Fibroblast of mammary gland (primary cell): ENCODE data around the gene ZNF692.
"Not testable (repeated sequence)": the region's sequence is repeated elsewhere in the genome, so short reads cannot be mapped to it uniquely, and the experiment has no call there.

Experiments used
- DNase-seq: peaks from one replicate; pipeline ENCODE4 v3.0.0-alpha.2; 2010; ENCODE audit warnings: low read depth
- H3K4me3 ChIP-seq: 2 replicates; pipeline ENCODE4 v1.5.1; 2011; ENCODE audit warnings: low read depth, mild to moderate bottlenecking, low read length, moderate library complexity; ENCODE audit not compliant: control insufficient read depth
- CTCF ChIP-seq: conservative IDR thresholded peaks from 2 replicates; pipeline ENCODE4 v1.5.1; 2011; ENCODE audit warnings: low read depth, low read length, inconsistent platforms; ENCODE audit not compliant: control insufficient read depth, insufficient read depth

The ZNF692 gene

DNA sequence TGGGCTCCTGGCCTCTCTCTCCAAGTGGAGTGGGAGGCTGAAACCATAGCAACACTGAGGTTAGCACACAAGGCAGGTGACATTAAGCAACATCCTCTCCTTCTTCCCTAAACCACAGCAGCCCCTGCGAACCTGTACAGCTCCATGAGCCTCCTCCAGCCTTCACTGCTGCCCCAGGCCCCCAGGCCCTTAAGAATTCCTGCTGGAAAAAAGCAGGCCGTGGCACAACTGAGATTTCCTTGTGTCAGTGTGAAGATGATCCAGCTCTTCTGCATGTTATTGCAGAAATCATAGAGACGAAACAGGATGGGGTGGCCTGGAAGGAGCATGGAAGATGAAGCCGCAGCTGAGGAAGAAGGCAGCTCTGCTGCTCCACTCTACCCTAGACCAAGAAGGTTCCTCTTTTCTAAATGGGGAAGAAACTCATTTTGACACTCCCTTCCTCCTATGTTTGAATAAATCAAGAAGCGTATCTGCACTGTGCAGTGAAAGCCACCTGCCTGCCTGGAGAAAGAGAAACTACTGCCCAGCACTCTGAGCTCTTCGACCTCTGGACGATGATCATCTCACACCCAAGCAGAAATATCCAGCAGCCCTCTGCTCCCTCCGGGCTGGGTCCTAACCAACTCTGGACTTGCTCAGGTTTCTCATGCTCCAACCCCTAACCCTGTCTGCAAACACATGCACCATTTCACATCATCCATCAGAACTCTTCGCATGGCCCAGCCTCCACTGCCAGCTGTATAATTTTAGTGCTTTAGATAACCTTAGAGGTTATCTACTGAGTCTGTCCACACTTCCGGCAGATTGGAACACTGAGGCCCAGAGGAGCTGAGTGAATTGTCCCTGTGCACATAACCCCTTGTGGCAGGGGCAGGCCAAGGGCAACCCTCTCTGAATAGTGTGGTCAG, 53.9 kb downstream of the ZNF692 start:
- DNase-seq, result no peak
- TF ChIP-seq CTCF, result no peak
- H3K4me3 ChIP-seq, result no peak overlapping the region

DNA sequence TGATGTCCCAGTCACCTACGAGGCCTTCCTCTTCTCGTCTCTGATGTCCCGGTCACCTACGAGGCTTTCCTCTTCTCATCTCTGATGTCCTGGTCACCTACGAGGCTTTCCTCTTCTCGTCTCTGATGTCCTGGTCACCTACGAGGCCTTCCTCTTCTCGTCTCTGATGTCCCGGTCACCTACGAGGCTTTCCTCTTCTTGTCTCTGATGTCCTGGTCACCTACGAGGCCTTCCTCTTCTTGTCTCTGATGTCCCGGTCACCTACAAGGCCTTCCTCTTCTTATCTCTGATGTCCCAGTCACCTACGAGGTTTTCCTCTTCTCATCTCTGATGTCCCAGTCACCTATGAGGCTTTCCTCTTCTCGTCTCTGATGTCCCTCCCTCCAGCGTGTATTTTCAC, 55.4 kb downstream of the ZNF692 start:
- H3K4me3 ChIP-seq, result not testable (repeated sequence)

GRCh38 chr1:248802454-248802853, 56.4 kb downstream of the ZNF692 start:
- no peak for DNase-seq
- no peak overlapping the region for H3K4me3 ChIP-seq
- no peak for TF ChIP-seq CTCF

More for the DNA sequence above, 55.4 kb downstream of the ZNF692 start:
- not testable (repeated sequence) for DNase-seq

GRCh38 chr1:248800459-248800858, 58.4 kb downstream of the ZNF692 start:
- no peak for TF ChIP-seq CTCF
- H3K4me3 ChIP-seq, result no peak overlapping the region
- DNase-seq, result no peak
